Adrenal gland (tissue), 5 donors: ENCODE results near the gene ERN1.

ENCODE experiments used
- CTCF ChIP-seq, 6 experiments: fragments of 450-650 bp in 4 of 6; fragments of 200-600 bp in 2 of 6; sonication (generic) in 1 of 6; IDR thresholded peaks; 1 replicate in 5 of 6; 2 replicates in 1 of 6; pipeline versions ENCODE4 v1.5.1 to v1.8.0; 2016 to 2021; ENCODE audit warnings: antibody characterized with exemption in 6 of 6, mild to moderate bottlenecking in 2 of 6, moderate library complexity in 1 of 6
- POLR2A ChIP-seq, 2 donors: fragments of 450-650 bp; IDR thresholded peaks; one replicate each; pipeline ENCODE4 v1.6.1; 2017; ENCODE audit warnings: antibody characterized with exemption in 2 of 2, mild to moderate bottlenecking in 2 of 2, moderate library complexity in 1 of 2
- donor health status: DM: no; HTN: no; CAD: no.

- TF ChIP-seq CTCF (IDR thresholded peaks at IDR 0.05) (no peak), POLR2A (IDR thresholded peaks at IDR 0.05) (no peak)
Observed at GRCh38 chr17:64111831-64112230, 18.1 kb downstream of the ERN1 start.
